Gastrocnemius medialis (tissue), 4 donors: ENCODE results near the gene ITGB7.

ENCODE experiments used
- POLR2A ChIP-seq, 2 donors: fragments of 450-650 bp; IDR thresholded peaks; one replicate each; pipeline ENCODE4 v1.6.1; 2017; ENCODE audit warnings: antibody characterized with exemption in 2 of 2, mild to moderate bottlenecking in 2 of 2, moderate library complexity in 2 of 2
- TF ChIP-seq, protein P1 (sequence below), 5 experiments: fragments of 450-650 bp in 3 of 5; fragments of 200-600 bp in 2 of 5; sonication (generic) in 2 of 5; IDR thresholded peaks in 4 of 5; conservative IDR thresholded peaks in 1 of 5; 1 replicate in 4 of 5; 2 replicates in 1 of 5; pipeline ENCODE4 v1.5.1; 2016 to 2019; ENCODE audit warnings: antibody characterized with exemption in 5 of 5, mild to moderate bottlenecking in 3 of 5, moderate library complexity in 3 of 5

DNA sequence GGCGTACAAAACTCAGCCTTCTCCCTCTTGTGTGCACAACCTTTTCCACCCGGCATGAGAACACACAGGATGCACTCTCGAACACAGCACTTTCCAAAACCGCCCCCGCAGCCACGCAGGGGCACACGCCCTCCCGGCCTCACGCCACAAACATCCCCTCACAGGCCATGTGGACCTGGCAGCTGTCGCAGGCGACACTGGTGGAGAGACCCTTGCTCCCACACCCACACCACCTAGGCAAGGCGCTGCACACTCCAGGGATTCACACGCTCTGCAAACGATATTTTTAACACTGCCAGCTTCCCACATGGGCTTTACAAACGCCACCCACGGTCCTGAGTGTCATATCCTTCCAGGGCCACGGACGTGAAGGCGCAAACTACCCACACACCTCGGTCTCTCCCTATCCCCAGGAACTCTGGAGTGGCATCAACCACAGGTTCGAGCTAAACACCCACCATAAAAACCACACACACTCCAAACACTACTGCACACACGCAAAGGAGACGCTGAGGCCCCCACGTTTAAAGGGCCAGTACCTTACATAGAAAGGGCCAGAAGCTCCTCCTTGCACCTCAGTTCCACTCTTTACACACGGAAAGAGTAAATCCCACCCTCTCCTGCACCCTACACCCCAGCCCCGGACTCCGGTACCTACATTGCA, 12.4 kb upstream of the ITGB7 start:
- TF ChIP-seq, protein P1, sequence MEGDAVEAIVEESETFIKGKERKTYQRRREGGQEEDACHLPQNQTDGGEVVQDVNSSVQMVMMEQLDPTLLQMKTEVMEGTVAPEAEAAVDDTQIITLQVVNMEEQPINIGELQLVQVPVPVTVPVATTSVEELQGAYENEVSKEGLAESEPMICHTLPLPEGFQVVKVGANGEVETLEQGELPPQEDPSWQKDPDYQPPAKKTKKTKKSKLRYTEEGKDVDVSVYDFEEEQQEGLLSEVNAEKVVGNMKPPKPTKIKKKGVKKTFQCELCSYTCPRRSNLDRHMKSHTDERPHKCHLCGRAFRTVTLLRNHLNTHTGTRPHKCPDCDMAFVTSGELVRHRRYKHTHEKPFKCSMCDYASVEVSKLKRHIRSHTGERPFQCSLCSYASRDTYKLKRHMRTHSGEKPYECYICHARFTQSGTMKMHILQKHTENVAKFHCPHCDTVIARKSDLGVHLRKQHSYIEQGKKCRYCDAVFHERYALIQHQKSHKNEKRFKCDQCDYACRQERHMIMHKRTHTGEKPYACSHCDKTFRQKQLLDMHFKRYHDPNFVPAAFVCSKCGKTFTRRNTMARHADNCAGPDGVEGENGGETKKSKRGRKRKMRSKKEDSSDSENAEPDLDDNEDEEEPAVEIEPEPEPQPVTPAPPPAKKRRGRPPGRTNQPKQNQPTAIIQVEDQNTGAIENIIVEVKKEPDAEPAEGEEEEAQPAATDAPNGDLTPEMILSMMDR (IDR thresholded peaks at IDR 0.05 in 4 of 5, conservative IDR thresholded peaks at IDR 0.05 in 1 of 5) = no peak
- TF ChIP-seq POLR2A (IDR thresholded peaks at IDR 0.05) = no peak
